ENCODE data around the gene MARCKSL1. TPM values are rescaled to one million over a fixed set of nuclear protein-coding genes. Genes with fewer than 3 reads are reported as not detected.
"Not testable (repeated sequence)": the region's sequence is repeated elsewhere in the genome, so short reads cannot be mapped to it uniquely, and the experiment has no call there.

The MARCKSL1 gene
- total RNA-seq, 6 experiments from 2014 or later: 10.0 to 24.4 (median 14.2) TPM

DNA sequence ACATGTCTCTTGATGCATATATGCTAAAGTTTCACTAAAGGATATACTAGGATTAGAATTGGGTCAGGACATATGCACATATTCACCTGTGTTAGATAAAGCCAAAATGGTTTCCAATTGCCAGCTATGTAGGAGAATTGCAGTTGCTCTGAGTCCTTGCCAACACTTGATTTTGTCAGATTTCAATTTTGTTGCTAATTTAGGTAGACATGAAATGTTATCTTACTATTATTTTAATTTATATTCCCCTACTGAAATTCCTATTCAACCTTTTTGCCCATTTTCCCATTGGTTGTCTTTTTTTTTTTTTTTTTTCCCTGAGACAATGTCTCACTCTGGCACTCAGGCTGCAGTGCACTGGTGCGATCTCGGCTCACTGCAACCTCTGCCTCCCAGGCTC lies 30.7 kb downstream of the MARCKSL1 start:
- no peak for ATAC-seq
- H3K36me3 ChIP-seq: peaks cover 0 to 35% (median 13%) of the 10 kb centered on the region in 4 donors
- 100% methylated on average over 2 of the region's 2 CpGs for WGBS (ENCODE audit: insufficient coverage, low coverage, low lambda C conversion rate, missing lambda C conversion rate)
- H3K27me3 ChIP-seq: no peaks in the 10 kb centered on the region
- H3K4me1 ChIP-seq: peaks cover 0 to 23% (median 7%) of the 10 kb centered on the region in 4 donors
- no peak overlapping the region for H3K27ac ChIP-seq
- no peak overlapping the region for H3K4me3 ChIP-seq
- no peaks in the 10 kb centered on the region for H3K9me3 ChIP-seq
- intact Hi-C loops (cut with DNase I): loop anchor here in 1 of 2 donors (10.0 kb wide), 1 partner anchor 71 kb away; no protein-coding TSS in a partner anchor
- TF ChIP-seq POLR2A (IDR thresholded peaks at IDR 0.05) (no peak), CTCF (IDR thresholded peaks at IDR 0.05) (no peak)
- no peak for DNase-seq

GRCh38 chr1:32303997-32304622 lies 31.9 kb downstream of the MARCKSL1 start:
- no peak overlapping the region for H3K27ac ChIP-seq
- H3K4me1 ChIP-seq: peaks cover 0 to 11% (median 2%) of the 10 kb centered on the region in 4 donors
- H3K27me3 ChIP-seq: no peaks in the 10 kb centered on the region
- H3K36me3 ChIP-seq: peaks cover 0 to 35% (median 13%) of the 10 kb centered on the region in 4 donors
- ATAC-seq (no peak), DNase-seq (no peak)
- H3K4me3 ChIP-seq: no peak overlapping the region
- intact Hi-C loops (cut with DNase I): loop anchor here in 1 of 2 donors (10.0 kb wide), 1 partner anchor 69 kb away; no protein-coding TSS in a partner anchor
- no peaks in the 10 kb centered on the region for H3K9me3 ChIP-seq
- TF ChIP-seq POLR2A (IDR thresholded peaks at IDR 0.05): no peak
- TF ChIP-seq CTCF (IDR thresholded peaks at IDR 0.05): no peak
- 85% methylated on average over 2 of the region's 3 CpGs for WGBS (ENCODE audit: insufficient coverage, low coverage, low lambda C conversion rate, missing lambda C conversion rate)

GRCh38 chr1:32303358-32303757 lies 32.7 kb downstream of the MARCKSL1 start:
- Histone ChIP-seq H3K4me1 (peaks cover 0 to 7% (median 0%) of the 10 kb centered on the region in 4 donors), H3K27me3 (no peaks in the 10 kb centered on the region), H3K4me3 (no peak overlapping the region), H3K9me3 (no peaks in the 10 kb centered on the region), H3K36me3 (peaks cover 0 to 35% (median 13%) of the 10 kb centered on the region in 4 donors), H3K27ac (no peak overlapping the region)
- DNase-seq: no peak
- WGBS (ENCODE audit: insufficient coverage, low coverage, low lambda C conversion rate, missing lambda C conversion rate): 91% methylated on average over 3 of the region's 3 CpGs
- TF ChIP-seq CTCF (IDR thresholded peaks at IDR 0.05) (no peak), POLR2A (IDR thresholded peaks at IDR 0.05) (no peak)
- no peak for ATAC-seq
- intact Hi-C loops (cut with DNase I): loop anchor here in 1 of 2 donors (10.0 kb wide), 1 partner anchor 69 kb away; no protein-coding TSS in a partner anchor

GRCh38 chr1:32299327-32299726 lies 36.7 kb downstream of the MARCKSL1 start:
- H3K36me3 ChIP-seq: peaks cover 0 to 21% (median 9%) of the 10 kb centered on the region in 4 donors
- no peak for DNase-seq
- TF ChIP-seq CTCF (IDR thresholded peaks at IDR 0.05): no peak
- no peak for TF ChIP-seq POLR2A (IDR thresholded peaks at IDR 0.05)
- H3K9me3 ChIP-seq: no peaks in the 10 kb centered on the region
- no peaks in the 10 kb centered on the region for H3K4me1 ChIP-seq
- intact Hi-C loops (cut with DNase I): no loop called here
- no peaks in the 10 kb centered on the region for H3K27me3 ChIP-seq
- ATAC-seq: no peak
- no peak overlapping the region for H3K4me3 ChIP-seq
- H3K27ac ChIP-seq: no peak overlapping the region

GRCh38 chr1:32298211-32298610 lies 37.8 kb downstream of the MARCKSL1 start:
- peaks cover 0 to 12% (median 2%) of the 10 kb centered on the region in 4 donors for H3K36me3 ChIP-seq
- H3K4me3 ChIP-seq; ATAC-seq; H3K27me3 ChIP-seq; DNase-seq; H3K27ac ChIP-seq; intact Hi-C loops (cut with DNase I); H3K9me3 ChIP-seq; H3K4me1 ChIP-seq: not testable (repeated sequence)
- 93% methylated on average over 11 of the region's 16 CpGs for WGBS (ENCODE audit: insufficient coverage, low coverage, low lambda C conversion rate, missing lambda C conversion rate)
